Activated T-helper 1 cell treated with anti-CD3 and anti-CD28 coated beads, Interleukin-2, amount 50 U/mL, for 16 hours (primary cell): ENCODE results near the gene ZNF431.
"Not testable (repeated sequence)": the region's sequence is repeated elsewhere in the genome, so short reads cannot be mapped to it uniquely, and the experiment has no call there.

ENCODE experiments used
- DNase-seq, 2 donors: peaks; one replicate each; pipeline ENCODE4 v3.0.0-alpha.2; 2020; ENCODE audit warnings: low read depth in 1 of 2, low spot score in 1 of 2

ZNF431 gene

GRCh38 chr19:21143854-21144253, 2.0 kb downstream of the ZNF431 start:
- DNase-seq: no peak

DNA sequence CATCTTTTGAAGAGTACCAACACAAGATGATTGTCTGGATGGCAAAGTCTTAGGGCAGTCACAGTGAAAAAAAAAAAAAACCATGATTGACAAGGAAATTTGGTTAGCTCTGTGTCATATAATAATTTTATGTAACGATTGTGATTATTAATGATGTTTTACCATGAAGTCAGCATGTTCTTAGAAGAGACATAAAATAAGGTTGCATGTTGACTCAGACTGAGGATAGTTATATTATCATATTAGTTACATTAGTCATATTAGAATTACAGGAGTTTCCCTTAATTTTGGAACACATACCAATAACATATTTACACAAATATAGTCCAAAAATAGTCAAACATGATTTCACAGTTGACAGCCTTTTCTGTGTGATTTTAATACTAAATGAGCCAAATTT, 5.7 kb downstream of the ZNF431 start:
- no peak for DNase-seq

DNA sequence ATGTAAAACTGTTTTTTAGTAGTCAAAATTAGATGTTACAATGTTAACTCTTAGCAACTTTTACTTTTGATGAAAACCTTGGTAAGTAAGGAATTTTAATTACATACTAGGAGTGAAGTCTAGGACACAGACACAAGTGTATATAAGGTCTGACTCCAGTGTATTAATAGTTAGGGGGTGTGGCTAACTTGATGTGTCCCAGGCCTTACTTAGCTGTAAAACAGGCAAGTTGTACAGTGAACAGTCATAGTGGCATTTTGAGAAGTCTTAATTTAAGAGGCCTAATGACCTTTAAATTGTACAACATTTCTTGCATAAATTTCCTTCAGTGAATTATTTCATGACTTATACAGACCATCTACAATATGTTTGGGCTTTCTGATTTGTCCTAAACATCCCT, 6.8 kb downstream of the ZNF431 start:
- no peak for DNase-seq

GRCh38 chr19:21149877-21150276, 8.0 kb downstream of the ZNF431 start:
- DNase-seq: no peak

GRCh38 chr19:21151460-21151859, 9.6 kb downstream of the ZNF431 start:
- no peak for DNase-seq

GRCh38 chr19:21158523-21159135, 16.8 kb downstream of the ZNF431 start:
- no peak for DNase-seq

GRCh38 chr19:21164541-21164940, 22.7 kb downstream of the ZNF431 start:
- DNase-seq: no peak

GRCh38 chr19:21166436-21166835, 24.6 kb downstream of the ZNF431 start:
- no peak for DNase-seq

GRCh38 chr19:21197590-21198295, 55.9 kb downstream of the ZNF431 start:
- no peak for DNase-seq

- DNase-seq: no peak
Measured at GRCh38 chr19:21202865-21203494, 61.1 kb downstream of the ZNF431 start.

GRCh38 chr19:21210037-21210621, 68.3 kb downstream of the ZNF431 start:
- DNase-seq: no peak

DNA sequence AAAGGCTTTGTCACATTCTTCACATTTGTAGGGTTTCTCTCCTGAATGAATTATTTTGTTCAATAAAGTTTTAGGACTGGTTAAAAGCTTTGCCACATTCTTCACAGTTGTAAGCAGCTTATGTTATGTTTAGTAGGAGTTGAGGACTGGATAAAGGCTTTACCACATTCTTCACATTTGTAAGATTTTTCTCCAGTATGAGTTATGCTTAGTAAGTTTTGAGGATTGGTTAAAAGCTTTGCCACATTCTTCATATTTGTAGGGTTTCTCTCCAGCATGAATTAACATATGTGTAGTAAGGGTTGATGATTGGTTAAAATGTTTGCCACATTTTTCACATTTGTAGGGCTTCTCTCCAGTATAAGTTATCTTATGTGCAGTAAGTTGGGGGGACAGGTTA, 79.9 kb downstream of the ZNF431 start:
- no peak for DNase-seq

GRCh38 chr19:21229938-21230337, 88.1 kb downstream of the ZNF431 start:
- not testable (repeated sequence) for DNase-seq

- DNase-seq: no peak
Measured at GRCh38 chr19:21233691-21234090, 91.9 kb downstream of the ZNF431 start.

- not testable (repeated sequence) for DNase-seq
Measured at GRCh38 chr19:21236751-21237150, 94.9 kb downstream of the ZNF431 start.

DNA sequence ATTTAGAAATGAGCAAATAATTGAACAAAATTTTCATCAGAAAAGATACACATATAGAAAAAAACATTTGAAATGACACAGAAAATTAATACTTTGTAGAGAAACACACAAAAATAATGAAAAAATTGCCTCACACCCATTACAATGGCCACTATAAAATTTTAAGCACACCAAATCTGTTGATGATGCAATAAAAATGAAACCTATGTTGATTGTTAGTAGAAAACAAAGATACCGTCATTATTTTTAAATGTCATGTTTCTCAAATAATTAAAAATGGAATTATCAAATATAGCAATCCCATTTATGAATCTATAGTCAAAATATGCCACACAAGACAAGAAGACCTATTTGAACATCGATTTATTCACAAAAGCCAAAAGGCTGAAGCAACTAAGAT, 96.8 kb downstream of the ZNF431 start:
- DNase-seq: no peak
